ENCODE results near the gene RELN. TPM values are rescaled to one million over a fixed set of nuclear protein-coding genes. Genes with fewer than 3 reads are reported as not detected.

The RELN gene
- total RNA-seq, 1 experiment from 2014 or later = 0.20 TPM

DNA sequence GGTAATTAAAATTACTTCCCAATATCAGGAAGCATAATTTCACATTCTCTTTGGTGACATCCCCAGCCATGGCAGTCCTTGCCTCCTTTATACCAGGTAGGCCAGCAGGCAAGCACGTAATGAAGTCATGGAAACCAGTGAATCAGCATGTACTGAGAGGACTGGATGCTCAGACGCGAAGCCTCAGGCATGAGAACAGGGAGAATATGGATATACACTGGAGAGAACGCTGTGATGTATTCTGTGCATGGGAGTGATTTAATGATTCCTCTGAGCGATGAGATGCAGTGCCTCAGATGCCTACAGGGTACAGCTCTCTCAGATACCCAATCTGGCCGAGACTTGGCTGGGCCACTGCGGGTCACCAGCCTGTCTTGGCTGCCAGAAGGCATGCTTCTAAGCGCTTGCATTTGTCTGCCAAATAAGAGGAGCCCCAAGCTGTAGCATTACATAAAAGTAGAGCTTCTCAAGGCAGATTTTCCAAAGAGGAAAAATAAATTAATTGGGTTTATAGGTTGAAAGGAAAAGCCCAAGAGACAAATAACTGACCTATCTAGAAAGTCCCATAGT is 238.1 kb downstream of the RELN start:
- TF ChIP-seq SIN3A (IDR thresholded peaks at IDR 0.05; ENCODE audit: low read depth) = no peak
- TF ChIP-seq POLR2AphosphoS5 (IDR thresholded peaks at IDR 0.05; ENCODE audit: low read depth, low read length) = no peak
- TF ChIP-seq, protein P1, sequence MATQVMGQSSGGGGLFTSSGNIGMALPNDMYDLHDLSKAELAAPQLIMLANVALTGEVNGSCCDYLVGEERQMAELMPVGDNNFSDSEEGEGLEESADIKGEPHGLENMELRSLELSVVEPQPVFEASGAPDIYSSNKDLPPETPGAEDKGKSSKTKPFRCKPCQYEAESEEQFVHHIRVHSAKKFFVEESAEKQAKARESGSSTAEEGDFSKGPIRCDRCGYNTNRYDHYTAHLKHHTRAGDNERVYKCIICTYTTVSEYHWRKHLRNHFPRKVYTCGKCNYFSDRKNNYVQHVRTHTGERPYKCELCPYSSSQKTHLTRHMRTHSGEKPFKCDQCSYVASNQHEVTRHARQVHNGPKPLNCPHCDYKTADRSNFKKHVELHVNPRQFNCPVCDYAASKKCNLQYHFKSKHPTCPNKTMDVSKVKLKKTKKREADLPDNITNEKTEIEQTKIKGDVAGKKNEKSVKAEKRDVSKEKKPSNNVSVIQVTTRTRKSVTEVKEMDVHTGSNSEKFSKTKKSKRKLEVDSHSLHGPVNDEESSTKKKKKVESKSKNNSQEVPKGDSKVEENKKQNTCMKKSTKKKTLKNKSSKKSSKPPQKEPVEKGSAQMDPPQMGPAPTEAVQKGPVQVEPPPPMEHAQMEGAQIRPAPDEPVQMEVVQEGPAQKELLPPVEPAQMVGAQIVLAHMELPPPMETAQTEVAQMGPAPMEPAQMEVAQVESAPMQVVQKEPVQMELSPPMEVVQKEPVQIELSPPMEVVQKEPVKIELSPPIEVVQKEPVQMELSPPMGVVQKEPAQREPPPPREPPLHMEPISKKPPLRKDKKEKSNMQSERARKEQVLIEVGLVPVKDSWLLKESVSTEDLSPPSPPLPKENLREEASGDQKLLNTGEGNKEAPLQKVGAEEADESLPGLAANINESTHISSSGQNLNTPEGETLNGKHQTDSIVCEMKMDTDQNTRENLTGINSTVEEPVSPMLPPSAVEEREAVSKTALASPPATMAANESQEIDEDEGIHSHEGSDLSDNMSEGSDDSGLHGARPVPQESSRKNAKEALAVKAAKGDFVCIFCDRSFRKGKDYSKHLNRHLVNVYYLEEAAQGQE (IDR thresholded peaks at IDR 0.05; ENCODE audit: low read depth) = no peak
- TF ChIP-seq, protein P2, sequence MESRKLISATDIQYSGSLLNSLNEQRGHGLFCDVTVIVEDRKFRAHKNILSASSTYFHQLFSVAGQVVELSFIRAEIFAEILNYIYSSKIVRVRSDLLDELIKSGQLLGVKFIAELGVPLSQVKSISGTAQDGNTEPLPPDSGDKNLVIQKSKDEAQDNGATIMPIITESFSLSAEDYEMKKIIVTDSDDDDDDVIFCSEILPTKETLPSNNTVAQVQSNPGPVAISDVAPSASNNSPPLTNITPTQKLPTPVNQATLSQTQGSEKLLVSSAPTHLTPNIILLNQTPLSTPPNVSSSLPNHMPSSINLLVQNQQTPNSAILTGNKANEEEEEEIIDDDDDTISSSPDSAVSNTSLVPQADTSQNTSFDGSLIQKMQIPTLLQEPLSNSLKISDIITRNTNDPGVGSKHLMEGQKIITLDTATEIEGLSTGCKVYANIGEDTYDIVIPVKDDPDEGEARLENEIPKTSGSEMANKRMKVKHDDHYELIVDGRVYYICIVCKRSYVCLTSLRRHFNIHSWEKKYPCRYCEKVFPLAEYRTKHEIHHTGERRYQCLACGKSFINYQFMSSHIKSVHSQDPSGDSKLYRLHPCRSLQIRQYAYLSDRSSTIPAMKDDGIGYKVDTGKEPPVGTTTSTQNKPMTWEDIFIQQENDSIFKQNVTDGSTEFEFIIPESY (IDR thresholded peaks at IDR 0.05; ENCODE audit: extremely low read depth, insufficient replicate concordance, low read length) = no peak
- TF ChIP-seq JUND (IDR thresholded peaks at IDR 0.05) = no peak
- TF ChIP-seq, protein P3, sequence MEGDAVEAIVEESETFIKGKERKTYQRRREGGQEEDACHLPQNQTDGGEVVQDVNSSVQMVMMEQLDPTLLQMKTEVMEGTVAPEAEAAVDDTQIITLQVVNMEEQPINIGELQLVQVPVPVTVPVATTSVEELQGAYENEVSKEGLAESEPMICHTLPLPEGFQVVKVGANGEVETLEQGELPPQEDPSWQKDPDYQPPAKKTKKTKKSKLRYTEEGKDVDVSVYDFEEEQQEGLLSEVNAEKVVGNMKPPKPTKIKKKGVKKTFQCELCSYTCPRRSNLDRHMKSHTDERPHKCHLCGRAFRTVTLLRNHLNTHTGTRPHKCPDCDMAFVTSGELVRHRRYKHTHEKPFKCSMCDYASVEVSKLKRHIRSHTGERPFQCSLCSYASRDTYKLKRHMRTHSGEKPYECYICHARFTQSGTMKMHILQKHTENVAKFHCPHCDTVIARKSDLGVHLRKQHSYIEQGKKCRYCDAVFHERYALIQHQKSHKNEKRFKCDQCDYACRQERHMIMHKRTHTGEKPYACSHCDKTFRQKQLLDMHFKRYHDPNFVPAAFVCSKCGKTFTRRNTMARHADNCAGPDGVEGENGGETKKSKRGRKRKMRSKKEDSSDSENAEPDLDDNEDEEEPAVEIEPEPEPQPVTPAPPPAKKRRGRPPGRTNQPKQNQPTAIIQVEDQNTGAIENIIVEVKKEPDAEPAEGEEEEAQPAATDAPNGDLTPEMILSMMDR (IDR thresholded peaks at IDR 0.05 in 2 of 3, conservative IDR thresholded peaks at IDR 0.05 in 1 of 3; ENCODE audit: borderline replicate concordance in 1 of 3, insufficient read depth in 1 of 3, low read depth in 2 of 3, low read length in 2 of 3) = no peak
- TF ChIP-seq CEBPB (IDR thresholded peaks at IDR 0.05; ENCODE audit: low read depth) = no peak
- TF ChIP-seq SRF (IDR thresholded peaks at IDR 0.05; ENCODE audit: low read depth) = no peak
- TF ChIP-seq SP1 (IDR thresholded peaks at IDR 0.05; ENCODE audit: low read depth) = no peak
- no peak for TF ChIP-seq EGR1 (IDR thresholded peaks at IDR 0.05; ENCODE audit: low read depth)
- TF ChIP-seq, protein P4, sequence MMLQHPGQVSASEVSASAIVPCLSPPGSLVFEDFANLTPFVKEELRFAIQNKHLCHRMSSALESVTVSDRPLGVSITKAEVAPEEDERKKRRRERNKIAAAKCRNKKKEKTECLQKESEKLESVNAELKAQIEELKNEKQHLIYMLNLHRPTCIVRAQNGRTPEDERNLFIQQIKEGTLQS (IDR thresholded peaks at IDR 0.05) = no peak
- no peak for TF ChIP-seq ELF1 (IDR thresholded peaks at IDR 0.05; ENCODE audit: borderline replicate concordance, low read depth)
- TF ChIP-seq ZNF274 (IDR thresholded peaks at IDR 0.05; ENCODE audit: low read depth, low read length) = no peak
- TF ChIP-seq YY1 (IDR thresholded peaks at IDR 0.05; ENCODE audit: extremely low read depth, insufficient replicate concordance, low read depth, low read length) = no peak
- TF ChIP-seq, protein P5, sequence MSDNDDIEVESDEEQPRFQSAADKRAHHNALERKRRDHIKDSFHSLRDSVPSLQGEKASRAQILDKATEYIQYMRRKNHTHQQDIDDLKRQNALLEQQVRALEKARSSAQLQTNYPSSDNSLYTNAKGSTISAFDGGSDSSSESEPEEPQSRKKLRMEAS (IDR thresholded peaks at IDR 0.05) = no peak
- no peak for TF ChIP-seq CBX3 (IDR thresholded peaks at IDR 0.05; ENCODE audit: low read depth)
- no peak for TF ChIP-seq EZH2 (IDR thresholded peaks at IDR 0.05)
- TF ChIP-seq RAD21 (IDR thresholded peaks at IDR 0.05; ENCODE audit: low read depth) = no peak
- ChIA-PET CTCF (no interaction called here), RAD21 (ENCODE audit: low non-redundant PET in 1 of 2, low total read pairs in 2 of 2, uncharacterized antibody in 2 of 2, unreplicated experiment in 2 of 2) (no interaction called here), POLR2A (no interaction called here)
- H3K79me2 ChIP-seq (ENCODE audit: insufficient read depth, low read length) = no peaks in the 10 kb centered on the region
- H2AFZ ChIP-seq (ENCODE audit: low read depth, low read length, poor library complexity, severe bottlenecking) = no peak overlapping the region
- no peak for ATAC-seq
- BruUV-seq (replicated peaks) = no TSS peak
- no peaks in the 10 kb centered on the region for H3K9me2 ChIP-seq (ENCODE audit: insufficient read depth)
- H3K4me3 ChIP-seq (replicated peaks in 1 of 2; ENCODE audit: low read depth in 1 of 2, low read length in 2 of 2) = no peak overlapping the region
- H3K27ac ChIP-seq (ENCODE audit: low read depth, low read length) = no peak overlapping the region
- H3K4me1 ChIP-seq (ENCODE audit: control insufficient read depth in 1 of 2, insufficient read depth in 2 of 2, low read length in 2 of 2) = no peaks in the 10 kb centered on the region
- intact Hi-C loops (cut with micrococcal nuclease) = no loop called here
- H4K20me1 ChIP-seq (ENCODE audit: insufficient read depth) = no peaks in the 10 kb centered on the region
- DNase-seq (ENCODE audit: low read depth, low spot score) = no peak
- no peak overlapping the region for H3K9ac ChIP-seq (ENCODE audit: low read length)
- H3K36me3 ChIP-seq (ENCODE audit: control insufficient read depth in 1 of 2, insufficient read depth in 2 of 2, low read length in 2 of 2) = no peaks in the 10 kb centered on the region
- H3K4me2 ChIP-seq (ENCODE audit: low read length) = no peak overlapping the region
- no peaks in the 10 kb centered on the region for H3K9me3 ChIP-seq (ENCODE audit: control insufficient read depth in 1 of 2, insufficient read depth in 1 of 2, low read depth in 1 of 2, low read length in 2 of 2)
- peaks cover 4% of the 10 kb centered on the region; the same call in 1 of the 2 replicates for H3K27me3 ChIP-seq (ENCODE audit: insufficient read depth, low read length)

Data from HCT116 (cell line).